ENCODE results near the gene USP2. TPM values are rescaled to one million over a fixed set of nuclear protein-coding genes. Genes with fewer than 3 reads are reported as not detected.

The USP2 gene
- polyA plus RNA-seq, 3 donors: 0.36 TPM; not detected in 2

DNA sequence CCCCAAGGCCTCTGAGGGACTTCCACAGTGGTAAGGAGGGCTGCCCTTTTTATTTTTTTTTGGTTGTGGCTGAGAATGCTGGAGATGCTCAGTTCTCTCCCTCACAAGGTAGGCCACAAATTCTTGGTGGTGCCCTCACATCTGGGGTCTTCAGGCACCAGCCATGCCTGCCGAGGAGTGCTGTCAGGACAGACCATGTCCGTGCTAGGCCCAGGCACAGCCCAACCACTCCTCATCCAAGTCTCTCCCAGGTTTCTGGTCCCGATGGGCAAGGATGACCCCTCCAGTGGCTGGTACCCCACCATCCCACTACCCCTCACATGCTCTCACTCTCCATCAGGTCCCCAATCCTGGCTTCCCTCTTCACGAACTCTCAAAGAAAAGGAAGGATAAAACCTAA lies 37.3 kb upstream of the USP2 start:
- Mint-ChIP-seq H3K27me3 (ENCODE audit: low read depth in 3 of 3) (peaks cover 36 to 46% (median 43%) of the 10 kb centered on the region in 3 donors), H3K4me3 (no peak overlapping the region), H3K36me3 (no peaks in the 10 kb centered on the region), H3K9me3 (peaks cover 0 to 13% (median 5%) of the 10 kb centered on the region in 7 donors), H3K27ac (no peak overlapping the region), H3K4me1 (peaks cover 11% of the 10 kb centered on the region)
- Histone ChIP-seq H3K4me3 (replicated peaks in 1 of 3; ENCODE audit: low read depth in 2 of 3, low read length in 3 of 3) (no peak overlapping the region), H4K20me1 (ENCODE audit: insufficient read depth, low read length) (no peaks in the 10 kb centered on the region), H3K79me2 (ENCODE audit: insufficient read depth, low read length) (no peaks in the 10 kb centered on the region), H3K4me2 (replicated peaks; ENCODE audit: extremely low read depth, low read length, poor library complexity, severe bottlenecking) (no peak overlapping the region), H3K9ac (ENCODE audit: insufficient read depth, low read length, poor library complexity, severe bottlenecking) (no peak overlapping the region), H3K27me3 (ENCODE audit: control insufficient read depth in 2 of 2, insufficient read depth in 2 of 2, low read length in 2 of 2) (peaks cover 14 to 36% of the 10 kb centered on the region in 2 donors), H3K27ac (ENCODE audit: low read depth in 1 of 2, low read length in 2 of 2) (no peak overlapping the region), H3K4me1 (ENCODE audit: control insufficient read depth in 1 of 2, insufficient read depth in 2 of 2, low read length in 2 of 2) (no peaks in the 10 kb centered on the region), H3K9me3 (replicated peaks in 1 of 2; ENCODE audit: control insufficient read depth in 1 of 2, insufficient read depth in 1 of 2, low read length in 2 of 2) (peaks cover 0 to 8% of the 10 kb centered on the region in 2 donors), H3K36me3 (replicated peaks in 1 of 2; ENCODE audit: control insufficient read depth in 1 of 2, insufficient read depth in 2 of 2, low read length in 2 of 2) (no peaks in the 10 kb centered on the region), H2AFZ (ENCODE audit: insufficient read depth, low read depth, low read length, poor library complexity, severe bottlenecking) (no peak overlapping the region)
- intact Hi-C loops (cut with micrococcal nuclease): no loop called here
- TF ChIP-seq, protein P1, sequence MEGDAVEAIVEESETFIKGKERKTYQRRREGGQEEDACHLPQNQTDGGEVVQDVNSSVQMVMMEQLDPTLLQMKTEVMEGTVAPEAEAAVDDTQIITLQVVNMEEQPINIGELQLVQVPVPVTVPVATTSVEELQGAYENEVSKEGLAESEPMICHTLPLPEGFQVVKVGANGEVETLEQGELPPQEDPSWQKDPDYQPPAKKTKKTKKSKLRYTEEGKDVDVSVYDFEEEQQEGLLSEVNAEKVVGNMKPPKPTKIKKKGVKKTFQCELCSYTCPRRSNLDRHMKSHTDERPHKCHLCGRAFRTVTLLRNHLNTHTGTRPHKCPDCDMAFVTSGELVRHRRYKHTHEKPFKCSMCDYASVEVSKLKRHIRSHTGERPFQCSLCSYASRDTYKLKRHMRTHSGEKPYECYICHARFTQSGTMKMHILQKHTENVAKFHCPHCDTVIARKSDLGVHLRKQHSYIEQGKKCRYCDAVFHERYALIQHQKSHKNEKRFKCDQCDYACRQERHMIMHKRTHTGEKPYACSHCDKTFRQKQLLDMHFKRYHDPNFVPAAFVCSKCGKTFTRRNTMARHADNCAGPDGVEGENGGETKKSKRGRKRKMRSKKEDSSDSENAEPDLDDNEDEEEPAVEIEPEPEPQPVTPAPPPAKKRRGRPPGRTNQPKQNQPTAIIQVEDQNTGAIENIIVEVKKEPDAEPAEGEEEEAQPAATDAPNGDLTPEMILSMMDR (IDR thresholded peaks at IDR 0.05): no peak
- 73% methylated on average over 3 of the region's 4 CpGs for WGBS (ENCODE audit: insufficient coverage)
- no peak for DNase-seq

DNA sequence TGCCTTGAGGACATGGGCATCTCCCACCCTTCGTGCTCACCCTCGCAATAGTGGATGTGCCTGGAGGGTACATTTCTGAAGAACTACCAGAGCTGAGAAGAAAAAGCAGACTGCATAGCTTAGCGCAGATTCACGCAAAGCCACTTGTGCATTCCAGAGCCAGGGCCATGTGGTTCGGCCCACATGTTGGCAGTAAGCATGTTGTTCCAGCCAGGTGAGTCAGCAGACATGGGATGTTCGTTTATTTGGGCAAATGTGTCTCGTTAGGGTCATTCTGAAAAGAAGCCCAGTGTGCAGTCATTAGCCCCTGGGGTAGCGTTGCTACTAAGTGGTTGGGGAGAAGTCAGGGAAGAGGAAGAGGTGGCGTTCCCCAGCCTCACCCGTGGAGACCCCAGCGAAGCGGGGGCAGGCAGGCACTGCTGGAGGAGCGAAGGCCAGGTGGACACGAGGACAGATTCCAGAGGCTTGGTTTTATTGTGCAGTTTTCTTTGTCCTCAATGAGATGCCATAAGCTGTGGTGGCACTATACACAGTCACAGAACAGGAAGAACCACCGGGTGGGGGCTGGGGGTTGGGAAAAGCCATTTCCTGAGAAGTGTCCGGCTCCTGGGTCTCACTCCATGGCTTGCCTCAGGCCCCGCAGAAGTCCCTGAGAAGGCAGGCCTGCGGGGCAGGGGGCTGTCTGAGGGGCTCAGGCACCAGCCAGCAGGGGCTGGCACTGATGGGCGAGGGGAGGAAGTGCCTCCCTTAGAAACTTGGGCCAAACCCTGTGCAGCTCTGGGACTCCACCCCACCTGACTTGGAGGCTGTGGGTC lies 36.4 kb upstream of the USP2 start:
- H3K4me1 ChIP-seq (ENCODE audit: control insufficient read depth in 1 of 2, insufficient read depth in 2 of 2, low read length in 2 of 2): no peaks in the 10 kb centered on the region
- intact Hi-C loops (cut with micrococcal nuclease): no loop called here
- Mint-ChIP-seq H3K4me1 (peaks cover 11% of the 10 kb centered on the region), H3K27me3 (ENCODE audit: low read depth in 3 of 3) (peaks cover 28 to 37% (median 35%) of the 10 kb centered on the region in 3 donors), H3K4me3 (no peak overlapping the region), H3K9me3 (peaks cover 0 to 12% (median 5%) of the 10 kb centered on the region in 7 donors), H3K36me3 (no peaks in the 10 kb centered on the region), H3K27ac (peak overlapping the region in 1 of 7 donors; percentile 71)
- no peak overlapping the region for H2AFZ ChIP-seq (ENCODE audit: insufficient read depth, low read depth, low read length, poor library complexity, severe bottlenecking)
- H4K20me1 ChIP-seq (ENCODE audit: insufficient read depth, low read length): no peaks in the 10 kb centered on the region
- H3K27me3 ChIP-seq (ENCODE audit: control insufficient read depth in 2 of 2, insufficient read depth in 2 of 2, low read length in 2 of 2): peaks cover 14 to 28% of the 10 kb centered on the region in 2 donors
- TF ChIP-seq, protein P1 (IDR thresholded peaks at IDR 0.05): no peak
- H3K27ac ChIP-seq (ENCODE audit: low read depth in 1 of 2, low read length in 2 of 2): no peak overlapping the region
- H3K4me3 ChIP-seq (replicated peaks in 1 of 3; ENCODE audit: low read depth in 2 of 3, low read length in 3 of 3): no peak overlapping the region
- no peak for DNase-seq
- no peak overlapping the region for H3K9ac ChIP-seq (ENCODE audit: insufficient read depth, low read length, poor library complexity, severe bottlenecking)
- no peaks in the 10 kb centered on the region for H3K79me2 ChIP-seq (ENCODE audit: insufficient read depth, low read length)
- H3K9me3 ChIP-seq (replicated peaks in 1 of 2; ENCODE audit: control insufficient read depth in 1 of 2, insufficient read depth in 1 of 2, low read length in 2 of 2): peaks cover 0 to 5% of the 10 kb centered on the region in 2 donors
- H3K36me3 ChIP-seq (replicated peaks in 1 of 2; ENCODE audit: control insufficient read depth in 1 of 2, insufficient read depth in 2 of 2, low read length in 2 of 2): no peaks in the 10 kb centered on the region
- 78% methylated on average over 17 of the region's 19 CpGs for WGBS (ENCODE audit: insufficient coverage)
- H3K4me2 ChIP-seq (replicated peaks; ENCODE audit: extremely low read depth, low read length, poor library complexity, severe bottlenecking): no peak overlapping the region

Data from CD14-positive monocyte (primary cell).